Liver (tissue), 9 donors: ENCODE data around the gene HOMER3. TPM values are rescaled to one million over a fixed set of nuclear protein-coding genes. Genes with fewer than 3 reads are reported as not detected.

Experiments
- DNase-seq: peaks from one replicate; pipeline ENCODE4 v3.0.0-alpha.2; 2017; ENCODE audit warnings: low spot score
- H3K27ac ChIP-seq, 2 donors: one replicate each; pipeline ENCODE4 v1.7.0; 2013; ENCODE audit warnings: inconsistent platforms in 2 of 2, low read length in 2 of 2, control low read depth in 1 of 2, low read depth in 1 of 2, mild to moderate bottlenecking in 1 of 2
- H3K27me3 ChIP-seq, 4 donors: one replicate each; pipeline versions ENCODE4 v1.6.1 to v1.7.0; 2013; ENCODE audit warnings: low read length in 3 of 4, inconsistent platforms in 1 of 4, mild to moderate bottlenecking in 1 of 4, moderate library complexity in 1 of 4; ENCODE audit not compliant: control insufficient read depth in 4 of 4, insufficient read depth in 4 of 4
- H3K36me3 ChIP-seq, 4 donors: one replicate each; pipeline versions ENCODE4 v1.6.1 to v1.7.0; 2013; ENCODE audit warnings: low read length in 3 of 4, mild to moderate bottlenecking in 3 of 4, low read depth in 1 of 4, moderate library complexity in 1 of 4; ENCODE audit not compliant: control insufficient read depth in 4 of 4, insufficient read depth in 3 of 4
- H3K4me1 ChIP-seq, 4 donors: one replicate each; pipeline versions ENCODE4 v1.6.1 to v1.7.0; 2013; ENCODE audit warnings: low read length in 3 of 4, mild to moderate bottlenecking in 3 of 4, moderate library complexity in 1 of 4; ENCODE audit not compliant: control insufficient read depth in 4 of 4, insufficient read depth in 4 of 4
- H3K4me3 ChIP-seq, 3 donors: one replicate each; pipeline versions ENCODE4 v1.6.1 to v1.7.0; 2013; ENCODE audit warnings: low read length in 3 of 3, control low read depth in 1 of 3, low read depth in 1 of 3, mild to moderate bottlenecking in 1 of 3
- H3K9ac ChIP-seq, 2 donors: one replicate each; pipeline ENCODE4 v1.7.0; 2013; ENCODE audit warnings: low read length in 2 of 2, mild to moderate bottlenecking in 2 of 2, moderate library complexity in 2 of 2, control low read depth in 1 of 2, low read depth in 1 of 2
- H3K9me3 ChIP-seq, 4 donors: one replicate each; pipeline versions ENCODE4 v1.6.1 to v1.7.0; 2013; ENCODE audit warnings: low read length in 3 of 4; ENCODE audit not compliant: control insufficient read depth in 4 of 4
- ATF3 ChIP-seq: IDR thresholded peaks from 2 replicates; pipeline ENCODE4 v1.6.1; 2016; ENCODE audit warnings: antibody characterized with exemption
- CTCF ChIP-seq: fragments of 150-350 bp; IDR thresholded peaks from 2 replicates; pipeline ENCODE4 v1.5.1; 2017; ENCODE audit warnings: improper control_type of control experiment, low read depth, low read length; ENCODE audit not compliant: missing input control
- EGR1 ChIP-seq, 2 donors: IDR thresholded peaks; 2 replicates each; pipeline ENCODE4 v1.6.1; 2016 to 2018; ENCODE audit warnings: antibody characterized with exemption in 2 of 2, low read depth in 2 of 2
- FOXA1 ChIP-seq: IDR thresholded peaks from 2 replicates; pipeline ENCODE4 v1.6.1; 2016; ENCODE audit warnings: antibody characterized with exemption
- FOXA2 ChIP-seq: IDR thresholded peaks from 2 replicates; pipeline ENCODE4 v1.6.1; 2016; ENCODE audit warnings: antibody characterized with exemption
- GABPA ChIP-seq, 2 donors: IDR thresholded peaks in 1 of 2; conservative IDR thresholded peaks in 1 of 2; 2 replicates each; pipeline ENCODE4 v1.6.1; 2016; ENCODE audit warnings: antibody characterized with exemption in 2 of 2, mild to moderate bottlenecking in 1 of 2, moderate library complexity in 1 of 2
- HNF4A ChIP-seq, 2 donors: conservative IDR thresholded peaks; 2 replicates each; pipeline ENCODE4 v1.6.1; 2016; ENCODE audit warnings: antibody characterized with exemption in 2 of 2, mild to moderate bottlenecking in 2 of 2
- HNF4G ChIP-seq: IDR thresholded peaks from 2 replicates; pipeline ENCODE4 v1.6.1; 2016; ENCODE audit warnings: antibody characterized with exemption
- JUND ChIP-seq, 2 donors: IDR thresholded peaks; 2 replicates each; pipeline ENCODE4 v1.6.1; 2016; ENCODE audit warnings: antibody characterized with exemption in 2 of 2
- MAX ChIP-seq: IDR thresholded peaks from 2 replicates; pipeline ENCODE4 v1.6.1; 2016; ENCODE audit warnings: antibody characterized with exemption
- NR2F2 ChIP-seq: IDR thresholded peaks from 2 replicates; pipeline ENCODE4 v1.6.1; 2016; ENCODE audit warnings: antibody characterized with exemption
- RAD21 ChIP-seq, 2 donors: IDR thresholded peaks; 2 replicates each; pipeline ENCODE4 v1.6.1; 2016; ENCODE audit warnings: antibody characterized with exemption in 2 of 2, mild to moderate bottlenecking in 2 of 2
- REST ChIP-seq: IDR thresholded peaks from 2 replicates; pipeline ENCODE4 v1.6.1; 2016; ENCODE audit warnings: antibody characterized with exemption, mild to moderate bottlenecking
- RXRA ChIP-seq, 2 donors: IDR thresholded peaks; 2 replicates each; pipeline ENCODE4 v1.6.1; 2017 to 2018; ENCODE audit warnings: antibody characterized with exemption in 2 of 2, mild to moderate bottlenecking in 1 of 2
- SP1 ChIP-seq: IDR thresholded peaks from 2 replicates; pipeline ENCODE4 v1.6.1; 2018; ENCODE audit warnings: antibody characterized with exemption, mild to moderate bottlenecking
- TAF1 ChIP-seq: conservative IDR thresholded peaks from 2 replicates; pipeline ENCODE4 v1.6.1; 2016; ENCODE audit warnings: antibody characterized with exemption, mild to moderate bottlenecking
- YY1 ChIP-seq: IDR thresholded peaks from 2 replicates; pipeline ENCODE4 v1.6.1; 2016; ENCODE audit warnings: antibody characterized with exemption, mild to moderate bottlenecking
- WGBS: extraction: QIAGEN DNeasy Blood & Tissue Kit; methylation state at CpG from one replicate; pipeline ENCODE4 v1.1.7; 2013; 5-methylcytosine and 5-hydroxymethylcytosine counted together
- polyA plus RNA-seq, 2 donors: library from polyadenylated mRNA; stranded (reverse) in 1 of 2; unstranded in 1 of 2; fragments of 200-250 nt in 1 of 2; fragments of >200 nt in 1 of 2; fragmentation: Nextera tagmentation in 1 of 2; extraction: Ambion mirVana in 1 of 2; gene quantifications; one replicate each; pipeline versions ENCODE4 v1.2.1 to v1.2.3, GENCODE V29; 2013 to 2015
- total RNA-seq, 2 donors: library from RNA; depleted of rRNA; stranded (reverse); fragments of >200 nt; gene quantifications; one replicate each; pipeline ENCODE4 v1.2.3, GENCODE V29; 2014
- TF ChIP-seq, protein P1 (sequence below): IDR thresholded peaks from 2 replicates; pipeline ENCODE4 v1.6.1; 2016; ENCODE audit warnings: antibody characterized with exemption
- donor health status: healthy.
- donor health status: healthy.
- donor health status: healthy.
- donor health status: healthy.
- donor health status: healthy.

HOMER3 gene
- total and polyA plus RNA-seq, 4 donors, result 0.18 to 5.4 (median 3.5) TPM

DNA sequence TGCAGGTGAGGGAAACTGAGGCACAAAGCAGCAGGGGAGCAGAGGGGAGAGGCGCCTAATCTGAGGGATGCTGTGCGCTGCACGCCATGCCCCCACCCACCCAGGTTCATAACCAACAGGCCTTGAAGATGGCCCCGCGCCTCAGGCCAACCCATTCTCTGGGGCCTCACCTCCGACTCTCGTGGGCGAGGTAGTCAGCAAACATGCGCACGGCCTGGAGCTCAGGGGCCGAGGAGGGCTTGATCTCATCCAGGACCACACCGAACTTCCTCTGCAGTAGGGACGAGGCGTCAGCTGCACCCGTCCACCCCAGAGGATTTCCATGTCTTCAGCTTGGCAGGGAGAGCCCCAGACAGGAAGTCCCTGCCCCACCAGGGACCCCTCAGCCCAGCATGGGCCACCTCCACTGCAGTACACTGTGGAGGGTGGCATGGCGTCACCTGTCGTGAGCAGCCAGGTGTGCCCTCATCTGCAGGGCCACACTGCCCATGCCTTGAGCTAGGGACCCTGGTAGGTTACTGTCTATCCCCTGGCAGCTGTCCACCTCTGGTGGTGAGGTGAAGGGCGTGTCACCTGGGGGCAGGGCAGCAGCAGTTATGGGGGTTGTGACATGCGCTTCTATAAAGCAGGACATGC lies 30.1 kb downstream of the HOMER3 start (continued):
- TF ChIP-seq HNF4A (conservative IDR thresholded peaks at IDR 0.05) (no peak), FOXA1 (no peak), RAD21 (IDR thresholded peaks at IDR 0.05) (no peak), MAX (no peak), CTCF (no peak), JUND (IDR thresholded peaks at IDR 0.05) (no peak), TAF1 (no peak), SP1 (no peak)

DNA sequence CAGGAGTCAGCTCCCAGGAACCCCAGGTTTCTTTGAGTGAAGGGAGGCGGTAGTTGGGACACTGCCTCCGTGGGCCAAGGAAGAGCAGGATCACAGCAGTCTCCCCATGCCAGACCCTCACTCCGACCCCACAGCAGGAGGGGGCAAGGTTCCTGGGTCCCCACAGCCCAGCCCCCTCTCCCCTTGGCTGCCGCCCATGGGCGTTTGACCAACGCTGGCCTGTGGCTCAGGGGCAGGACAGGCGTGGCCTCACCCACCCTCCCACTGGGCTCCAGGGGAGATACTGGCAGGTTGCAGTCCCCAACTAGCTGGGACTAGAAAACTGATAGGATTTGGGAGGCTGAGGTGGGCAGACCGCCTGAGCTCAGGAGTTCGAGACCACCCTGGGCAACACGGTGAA lies 31.0 kb downstream of the HOMER3 start:
- WGBS, result 94% methylated on average over 10 of the region's 10 CpGs
- TF ChIP-seq JUND (IDR thresholded peaks at IDR 0.05), result no peak
- no peak for TF ChIP-seq RAD21 (IDR thresholded peaks at IDR 0.05)
- DNase-seq, result no peak

GRCh38 chr19:18908917-18909619 lies 31.9 kb downstream of the HOMER3 start:
- no peak for TF ChIP-seq RXRA (IDR thresholded peaks at IDR 0.05)
- no peak for TF ChIP-seq YY1
- TF ChIP-seq SP1, result no peak
- TF ChIP-seq CTCF, result no peak
- TF ChIP-seq FOXA1, result no peak
- TF ChIP-seq MAX, result no peak
- TF ChIP-seq HNF4G, result no peak
- TF ChIP-seq NR2F2, result no peak
- no peak for TF ChIP-seq REST
- no peak for TF ChIP-seq FOXA2
- TF ChIP-seq EGR1 (IDR thresholded peaks at IDR 0.05; ENCODE audit: low read depth in 2 of 2), result no peak
- TF ChIP-seq, protein P1, sequence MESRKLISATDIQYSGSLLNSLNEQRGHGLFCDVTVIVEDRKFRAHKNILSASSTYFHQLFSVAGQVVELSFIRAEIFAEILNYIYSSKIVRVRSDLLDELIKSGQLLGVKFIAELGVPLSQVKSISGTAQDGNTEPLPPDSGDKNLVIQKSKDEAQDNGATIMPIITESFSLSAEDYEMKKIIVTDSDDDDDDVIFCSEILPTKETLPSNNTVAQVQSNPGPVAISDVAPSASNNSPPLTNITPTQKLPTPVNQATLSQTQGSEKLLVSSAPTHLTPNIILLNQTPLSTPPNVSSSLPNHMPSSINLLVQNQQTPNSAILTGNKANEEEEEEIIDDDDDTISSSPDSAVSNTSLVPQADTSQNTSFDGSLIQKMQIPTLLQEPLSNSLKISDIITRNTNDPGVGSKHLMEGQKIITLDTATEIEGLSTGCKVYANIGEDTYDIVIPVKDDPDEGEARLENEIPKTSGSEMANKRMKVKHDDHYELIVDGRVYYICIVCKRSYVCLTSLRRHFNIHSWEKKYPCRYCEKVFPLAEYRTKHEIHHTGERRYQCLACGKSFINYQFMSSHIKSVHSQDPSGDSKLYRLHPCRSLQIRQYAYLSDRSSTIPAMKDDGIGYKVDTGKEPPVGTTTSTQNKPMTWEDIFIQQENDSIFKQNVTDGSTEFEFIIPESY, result no peak
- TF ChIP-seq TAF1, result no peak
- TF ChIP-seq HNF4A (conservative IDR thresholded peaks at IDR 0.05), result no peak
- no peak for TF ChIP-seq ATF3
- TF ChIP-seq GABPA (IDR thresholded peaks at IDR 0.05 in 1 of 2, conservative IDR thresholded peaks at IDR 0.05 in 1 of 2), result no peak
- TF ChIP-seq JUND (IDR thresholded peaks at IDR 0.05), result no peak
- TF ChIP-seq RAD21 (IDR thresholded peaks at IDR 0.05), result no peak
- Histone ChIP-seq H3K27ac (no peak overlapping the region), H3K9ac (no peak overlapping the region), H3K9me3 (no peaks in the 10 kb centered on the region), H3K4me3 (no peak overlapping the region), H3K4me1 (no peaks in the 10 kb centered on the region), H3K36me3 (peaks cover 4 to 55% (median 19%) of the 10 kb centered on the region in 4 donors), H3K27me3 (no peaks in the 10 kb centered on the region)
- WGBS, result 92% methylated on average over 17 of the region's 17 CpGs
- no peak for DNase-seq

More for the DNA sequence above, 31.0 kb downstream of the HOMER3 start:
- H3K4me1 ChIP-seq, result no peaks in the 10 kb centered on the region
- peaks cover 4 to 48% (median 16%) of the 10 kb centered on the region in 4 donors for H3K36me3 ChIP-seq
- H3K9ac ChIP-seq, result no peak overlapping the region
- H3K4me3 ChIP-seq, result no peak overlapping the region
- H3K27ac ChIP-seq, result no peak overlapping the region
- H3K9me3 ChIP-seq, result no peaks in the 10 kb centered on the region
- no peaks in the 10 kb centered on the region for H3K27me3 ChIP-seq
